Glutamatergic neuron (in vitro differentiated cells): Measurements from ENCODE around the gene DMBT1. TPM values are rescaled to one million over a fixed set of nuclear protein-coding genes. Genes with fewer than 3 reads are reported as not detected.

ENCODE experiments used
- DNase-seq: peaks from one replicate; pipeline ENCODE4 v3.0.0; 2022
- H3K27ac Mint-ChIP-seq: one replicate; pipeline ENCODE4 v1.8.0; 2020; ENCODE audit warnings: mild to moderate bottlenecking, mixed read lengths, inconsistent platforms; ENCODE audit not compliant: unreplicated experiment
- H3K27me3 Mint-ChIP-seq: one replicate; pipeline ENCODE4 v1.8.0; 2020; ENCODE audit warnings: mild to moderate bottlenecking, moderate library complexity, mixed read lengths, inconsistent platforms; ENCODE audit not compliant: unreplicated experiment
- H3K36me3 Mint-ChIP-seq: one replicate; pipeline ENCODE4 v1.8.0; 2020; ENCODE audit warnings: mild to moderate bottlenecking, mixed read lengths, inconsistent platforms; ENCODE audit not compliant: unreplicated experiment
- H3K4me1 Mint-ChIP-seq: one replicate; pipeline ENCODE4 v1.8.0; 2020; ENCODE audit warnings: mild to moderate bottlenecking, low read depth, mixed read lengths, inconsistent platforms; ENCODE audit not compliant: unreplicated experiment
- H3K4me3 Mint-ChIP-seq: one replicate; pipeline ENCODE4 v1.8.0; 2020; ENCODE audit warnings: mild to moderate bottlenecking, mixed read lengths, inconsistent platforms; ENCODE audit not compliant: unreplicated experiment
- H3K9me3 Mint-ChIP-seq: one replicate; pipeline ENCODE4 v1.8.0; 2020; ENCODE audit warnings: mild to moderate bottlenecking, moderate library complexity, mixed read lengths, inconsistent platforms; ENCODE audit not compliant: unreplicated experiment
- CTCF ChIP-seq: fragments of 200-600 bp; sonication (generic); IDR thresholded peaks from one replicate; pipeline ENCODE4 v1.5.0; 2021; ENCODE audit not compliant: partially characterized antibody, unreplicated experiment
- total RNA-seq: library from RNA; stranded (reverse); fragmentation: NEBNext Ultra II Directional; extraction: Animal tissue kit (Norgen Biotek cat#: 25700); gene quantifications from one replicate; pipeline ENCODE4 v1.2.1, GENCODE V29; 2021; ENCODE audit not compliant: unreplicated experiment

Gene DMBT1
- total RNA-seq, 1 donor from 2014 or later, result 0.17 TPM

DNA sequence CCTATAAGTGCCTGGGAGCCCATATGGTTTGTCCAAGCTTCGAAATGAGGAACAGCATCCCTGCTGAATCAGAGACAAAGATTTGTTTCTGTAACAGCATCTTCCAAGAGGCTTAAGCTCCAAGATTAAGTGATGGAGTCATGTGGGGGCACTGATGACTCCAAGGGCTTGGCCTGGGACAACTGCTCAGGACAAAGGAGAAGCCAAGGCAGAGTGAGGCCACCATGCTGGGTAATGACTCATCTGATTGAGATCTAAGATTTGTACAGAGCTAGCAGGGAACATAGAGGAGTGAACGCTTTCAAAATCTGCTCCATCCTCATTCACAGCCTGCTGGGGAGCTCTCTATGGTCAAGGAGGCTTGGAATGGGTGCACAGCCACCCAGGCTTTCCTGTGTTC is 89.8 kb downstream of the DMBT1 start:
- Mint-ChIP-seq H3K4me1 (no peaks in the 10 kb centered on the region), H3K27me3 (peaks cover 6% of the 10 kb centered on the region), H3K4me3 (no peak overlapping the region), H3K36me3 (no peaks in the 10 kb centered on the region), H3K27ac (no peak overlapping the region), H3K9me3 (no peaks in the 10 kb centered on the region)
- no peak for TF ChIP-seq CTCF
- DNase-seq, result no peak

DNA sequence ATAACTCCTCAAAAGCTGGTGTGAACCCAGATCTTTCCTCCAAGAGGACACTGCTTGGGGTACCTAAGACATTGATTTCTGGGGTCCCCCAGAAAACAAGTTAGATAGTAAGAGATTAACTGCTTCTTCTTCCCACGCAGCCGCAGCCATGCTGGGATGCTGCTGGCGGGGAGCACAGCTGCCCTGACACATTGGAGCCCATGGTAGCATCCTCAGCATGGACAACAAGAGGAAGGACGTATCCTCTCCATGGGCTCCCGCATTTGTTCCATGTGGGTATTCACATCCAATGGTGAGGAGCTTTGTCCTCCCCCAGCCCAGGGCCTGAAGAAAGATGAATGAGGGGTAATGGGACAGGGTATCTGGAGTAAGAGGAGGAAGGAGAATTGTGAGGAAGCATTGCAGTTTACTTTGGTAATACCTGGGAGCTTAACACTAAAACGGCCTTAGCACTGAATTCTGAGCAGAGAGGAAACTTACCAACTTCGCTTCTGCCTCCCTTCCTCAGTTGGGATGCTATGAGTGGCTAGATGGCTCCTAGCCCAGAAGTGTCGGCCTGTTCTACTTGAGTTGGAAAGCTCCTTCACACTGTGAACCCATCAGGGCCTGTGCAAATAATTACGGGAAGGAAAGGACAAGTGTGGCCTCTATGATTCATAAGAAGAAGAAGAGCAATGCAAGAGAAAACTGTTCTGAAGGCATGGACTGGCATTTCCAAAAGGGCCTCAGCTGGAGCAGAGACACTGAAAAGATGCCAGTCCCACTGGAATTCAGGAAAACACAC is 95.2 kb downstream of the DMBT1 start:
- H3K9me3 Mint-ChIP-seq, result no peaks in the 10 kb centered on the region
- H3K4me1 Mint-ChIP-seq, result no peaks in the 10 kb centered on the region
- H3K27ac Mint-ChIP-seq, result no peak overlapping the region
- H3K36me3 Mint-ChIP-seq, result no peaks in the 10 kb centered on the region
- no peak for TF ChIP-seq CTCF
- no peak for DNase-seq
- H3K4me3 Mint-ChIP-seq, result no peak overlapping the region
- H3K27me3 Mint-ChIP-seq, result peaks cover 6% of the 10 kb centered on the region

DNA sequence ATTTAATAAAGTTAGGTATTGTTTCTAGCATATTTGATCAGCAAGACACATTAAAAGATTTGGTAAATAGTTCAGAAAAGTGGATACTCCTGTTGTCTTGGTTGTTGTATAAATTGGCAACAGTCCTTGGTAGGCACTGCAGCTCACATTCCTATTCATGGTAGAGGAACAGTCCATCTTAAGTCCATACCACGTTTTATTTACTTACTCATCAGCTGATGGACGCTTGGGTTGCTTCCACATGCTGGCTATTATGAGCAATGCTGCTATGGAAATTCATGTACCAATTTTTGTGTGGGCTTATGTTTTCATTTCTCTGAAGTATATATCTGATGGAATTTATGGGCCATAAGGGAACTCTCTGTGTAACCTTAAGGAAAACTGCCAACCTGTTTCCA is 95.8 kb downstream of the DMBT1 start:
- peaks cover 6% of the 10 kb centered on the region for H3K27me3 Mint-ChIP-seq
- no peak for TF ChIP-seq CTCF
- no peak for DNase-seq
- no peak overlapping the region for H3K27ac Mint-ChIP-seq
- H3K9me3 Mint-ChIP-seq, result no peaks in the 10 kb centered on the region
- H3K4me1 Mint-ChIP-seq, result no peaks in the 10 kb centered on the region
- no peak overlapping the region for H3K4me3 Mint-ChIP-seq
- H3K36me3 Mint-ChIP-seq, result no peaks in the 10 kb centered on the region

- DNase-seq, result no peak
- TF ChIP-seq CTCF, result no peak
- H3K4me1 Mint-ChIP-seq, result no peaks in the 10 kb centered on the region
- no peak overlapping the region for H3K4me3 Mint-ChIP-seq
- H3K27ac Mint-ChIP-seq, result no peak overlapping the region
- H3K36me3 Mint-ChIP-seq, result no peaks in the 10 kb centered on the region
- H3K9me3 Mint-ChIP-seq, result no peaks in the 10 kb centered on the region
- peaks cover 6% of the 10 kb centered on the region for H3K27me3 Mint-ChIP-seq
Observed at GRCh38 chr10:122656741-122657140, 96.2 kb downstream of the DMBT1 start.

DNA sequence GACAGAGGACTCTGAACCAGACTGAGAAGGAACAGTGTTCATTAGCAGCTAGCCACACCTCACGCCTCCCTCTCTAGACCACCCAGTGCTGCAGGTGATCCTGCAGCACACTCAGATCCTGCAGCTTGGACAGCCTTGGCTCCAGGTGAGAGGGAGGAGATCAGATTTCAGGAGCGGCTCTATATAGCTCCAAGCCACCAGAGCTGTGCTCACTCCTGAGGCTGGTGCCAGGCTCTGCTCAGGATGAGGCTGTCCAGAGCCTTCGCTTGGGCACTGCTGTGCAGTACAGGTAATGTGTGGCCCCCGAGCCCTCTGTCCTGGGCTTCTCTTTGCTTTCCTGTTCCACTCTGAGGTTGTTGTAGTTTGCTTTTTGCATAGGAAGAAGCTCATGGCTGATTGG is 96.7 kb downstream of the DMBT1 start:
- DNase-seq, result no peak
- Mint-ChIP-seq H3K27ac (no peak overlapping the region), H3K27me3 (peaks cover 6% of the 10 kb centered on the region), H3K36me3 (no peaks in the 10 kb centered on the region), H3K4me3 (no peak overlapping the region), H3K4me1 (no peaks in the 10 kb centered on the region), H3K9me3 (no peaks in the 10 kb centered on the region)
- no peak for TF ChIP-seq CTCF
